ENCODE measurements around the gene UBTD2.
A peak's percentile ranks its signal among the peaks of the same experiment; 100 is the strongest.
"Not testable (repeated sequence)": the region's sequence is repeated elsewhere in the genome, so short reads cannot be mapped to it uniquely, and the experiment has no call there.

The UBTD2 gene

DNA sequence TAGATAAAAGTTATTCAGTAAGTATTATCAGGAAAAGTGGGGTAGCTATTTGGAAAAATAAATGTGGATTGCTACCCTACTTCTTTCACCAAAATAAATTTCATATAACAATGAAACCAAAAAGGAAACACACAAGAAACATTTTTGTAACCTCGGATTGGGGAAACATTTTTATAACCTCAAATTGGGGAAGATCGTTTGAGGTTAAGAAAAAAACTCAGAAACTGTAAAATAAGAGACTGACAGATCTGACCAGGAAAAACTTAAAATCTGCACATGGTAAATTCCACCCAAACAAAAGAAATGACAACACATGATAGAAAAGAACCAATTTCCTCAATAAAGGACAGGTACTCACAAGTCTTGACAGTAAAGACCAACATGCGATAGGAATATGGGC, 76.1 kb downstream of the UBTD2 start:
- FAIRE-seq = no peak
- DNase-seq (ENCODE audit: extremely low spot score, insufficient read length, low read depth) = no peak

DNA sequence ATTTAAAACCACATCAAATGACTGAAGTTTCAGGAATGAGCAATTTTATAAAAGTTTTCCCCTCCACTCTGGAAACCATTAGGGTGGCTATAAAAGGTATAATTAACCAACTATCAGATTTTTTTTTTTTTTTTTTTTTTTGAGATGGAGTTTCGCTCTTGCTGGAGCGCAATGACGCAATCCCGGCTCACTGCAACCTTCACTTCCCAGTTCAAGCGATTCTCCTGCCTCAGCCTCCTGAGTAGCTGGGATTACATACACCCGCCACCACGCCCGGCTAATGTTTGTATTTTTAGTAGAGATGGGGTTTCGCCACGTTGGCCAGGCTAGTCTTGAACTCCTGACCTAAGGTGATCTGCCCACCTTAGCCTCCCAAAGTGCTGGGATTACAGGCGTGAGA, 77.6 kb downstream of the UBTD2 start:
- FAIRE-seq; DNase-seq (ENCODE audit: extremely low spot score, insufficient read length, low read depth): not testable (repeated sequence)

DNA sequence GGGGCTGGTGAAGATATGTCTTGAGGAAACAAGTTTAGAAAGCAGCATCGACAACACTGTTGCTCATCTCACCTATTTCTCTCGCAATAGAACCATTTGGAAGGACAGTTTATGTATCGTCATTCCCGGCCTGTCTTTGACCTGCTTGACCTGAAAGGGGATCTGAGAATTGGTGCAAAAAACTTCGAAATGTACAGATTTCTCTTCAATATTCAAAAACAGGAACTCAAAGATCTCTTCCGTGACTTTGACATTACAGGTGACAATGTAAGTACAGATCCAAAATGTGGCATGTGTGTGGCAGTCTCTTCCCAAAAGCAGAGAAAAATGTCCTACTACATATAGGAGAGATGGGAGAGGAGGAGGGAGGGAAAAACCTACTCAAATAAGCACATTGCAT, 83.1 kb downstream of the UBTD2 start:
- DNase-seq (ENCODE audit: extremely low spot score, insufficient read length, low read depth) = no peak
- FAIRE-seq = no peak

DNA sequence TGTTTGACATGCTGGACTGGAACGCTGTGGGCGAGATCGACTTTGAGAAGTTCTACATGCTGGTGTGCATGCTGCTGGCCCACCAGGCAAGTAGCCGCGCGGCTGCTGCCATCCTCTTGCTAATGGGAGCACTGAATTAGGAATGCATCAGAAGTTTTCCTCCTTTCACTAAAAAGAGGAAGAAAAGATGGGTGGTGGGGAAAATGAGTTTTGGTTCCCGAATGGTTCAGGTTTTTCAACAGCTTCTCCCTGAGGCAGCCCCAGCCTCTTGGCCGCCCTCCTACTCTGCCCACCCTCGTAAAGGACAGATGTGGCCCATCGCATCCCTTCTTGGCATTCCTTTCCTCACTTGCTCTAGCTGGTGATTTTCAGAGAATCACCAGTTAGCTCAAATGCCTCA, 84.1 kb downstream of the UBTD2 start:
- FAIRE-seq = no peak
- no peak for DNase-seq (ENCODE audit: extremely low spot score, insufficient read length, low read depth)

DNA sequence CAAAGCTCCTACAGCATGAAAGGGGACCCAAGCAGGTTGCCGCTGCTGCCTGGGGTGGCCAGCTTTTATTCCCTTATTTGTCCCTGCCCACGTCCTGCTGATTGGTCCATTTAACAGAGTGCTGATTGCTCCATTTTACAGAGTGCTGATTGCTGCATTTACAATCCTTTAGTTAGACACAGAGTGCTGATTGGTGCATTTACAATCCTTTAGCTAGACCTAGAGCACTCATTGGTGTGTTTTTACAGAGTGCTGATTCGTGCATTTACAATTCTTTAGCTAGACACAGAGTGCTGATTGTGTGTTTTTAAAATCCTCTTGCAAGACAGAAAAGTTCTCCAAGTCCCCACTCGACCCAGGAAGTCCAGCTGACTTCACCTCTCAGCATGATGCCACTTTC, 85.8 kb downstream of the UBTD2 start:
- DNase-seq (ENCODE audit: extremely low spot score, insufficient read length, low read depth); FAIRE-seq: not testable (repeated sequence)

DNA sequence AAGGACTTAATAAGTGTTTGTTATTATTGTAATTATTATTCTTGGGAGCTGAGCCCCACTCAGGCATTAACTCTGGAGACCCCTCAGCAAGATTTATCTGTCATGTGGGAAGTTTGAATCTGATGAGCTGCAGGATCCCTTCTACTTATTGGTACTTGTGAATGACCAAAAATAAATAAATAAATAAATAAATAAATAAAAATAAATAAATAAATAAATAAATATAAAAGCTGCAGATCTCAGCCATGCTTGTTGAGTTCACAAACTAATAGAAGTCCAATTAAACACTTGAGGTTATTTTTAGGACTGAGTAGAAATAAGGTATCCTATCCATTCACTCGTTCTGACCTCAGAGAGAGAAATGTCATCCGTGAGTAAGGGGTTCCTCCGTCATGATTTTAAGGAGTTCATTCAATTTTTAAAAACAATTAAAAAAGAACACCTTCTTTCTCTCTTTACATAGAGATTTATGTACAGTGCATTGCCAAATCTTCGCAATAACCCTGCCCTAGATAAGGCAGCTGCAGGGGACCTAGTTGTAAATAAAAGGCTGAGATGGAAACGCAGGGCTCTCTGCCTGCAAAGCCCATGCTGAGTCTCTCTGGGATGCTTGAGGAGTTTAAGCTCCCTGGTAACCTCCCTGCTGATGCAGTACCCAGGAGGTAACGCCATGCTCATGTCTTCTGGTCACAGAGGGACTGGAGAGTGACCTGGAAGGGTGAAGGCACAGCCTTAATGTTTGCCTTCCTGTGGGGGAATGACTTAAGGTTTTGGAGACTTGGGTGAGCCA, 88.4 kb downstream of the UBTD2 start:
- no peak for FAIRE-seq

DNA sequence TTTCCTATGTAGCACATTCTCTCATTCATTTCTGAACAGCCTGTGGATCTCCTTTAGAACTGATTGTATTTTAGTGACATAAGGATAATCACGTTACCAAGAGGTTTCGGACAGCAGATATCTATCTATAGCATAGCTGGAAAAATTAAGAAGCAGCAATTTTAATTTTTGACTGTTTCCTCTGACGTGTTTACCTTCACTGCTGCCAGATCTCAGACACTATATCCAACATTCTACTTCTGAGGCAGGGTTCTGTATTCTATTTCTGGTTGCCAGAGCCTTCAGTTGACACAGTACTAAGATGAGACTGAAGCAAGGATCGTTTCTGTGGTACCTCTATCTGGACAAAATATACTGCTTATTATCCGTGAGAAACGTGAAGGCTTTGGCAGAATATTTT, 89.7 kb downstream of the UBTD2 start, which contains the start of gene EFCAB9:
TSS of gene EFCAB9 (plus strand) at position 301 of the 400 bp plus-strand sequence. CDS start at position 302, 1 bp downstream.
- DNase-seq (ENCODE audit: extremely low spot score, insufficient read length, low read depth) = no peak
- no peak for FAIRE-seq

More for the DNA sequence above, 88.4 kb downstream of the UBTD2 start:
- no peak for DNase-seq (ENCODE audit: extremely low spot score, insufficient read length, low read depth)

DNA sequence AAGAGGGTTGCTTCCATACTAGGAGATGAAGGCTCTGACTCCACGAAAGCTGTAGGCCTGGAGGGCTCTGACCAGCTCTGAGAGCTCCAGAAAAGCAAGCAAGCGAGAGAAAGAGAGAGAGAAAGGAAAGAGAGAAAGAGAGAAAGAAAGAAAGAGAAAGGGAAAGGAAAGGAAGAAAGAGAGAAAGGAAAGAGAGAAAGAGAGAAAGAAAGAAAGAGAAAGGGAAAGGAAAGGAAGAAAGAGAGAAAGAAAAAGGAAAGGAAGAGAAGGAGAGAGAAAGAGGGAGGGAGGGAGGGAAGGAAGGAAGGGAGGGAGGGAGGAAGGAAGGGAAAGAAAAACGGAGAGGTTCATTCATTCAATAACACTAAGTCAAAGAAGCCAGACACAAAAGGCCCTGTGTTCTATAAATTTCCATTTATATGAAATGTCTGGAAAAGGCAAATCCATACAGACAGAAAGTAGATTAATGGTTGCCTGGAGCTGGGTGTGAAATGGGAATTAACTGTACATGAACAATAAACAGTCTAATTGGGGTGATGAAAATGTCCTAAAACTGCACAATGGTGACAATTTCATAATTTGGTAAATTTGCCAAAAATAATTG, 93.8 kb downstream of the UBTD2 start:
- FAIRE-seq (no peak), DNase-seq (ENCODE audit: extremely low spot score, insufficient read length, low read depth) (no peak)

DNA sequence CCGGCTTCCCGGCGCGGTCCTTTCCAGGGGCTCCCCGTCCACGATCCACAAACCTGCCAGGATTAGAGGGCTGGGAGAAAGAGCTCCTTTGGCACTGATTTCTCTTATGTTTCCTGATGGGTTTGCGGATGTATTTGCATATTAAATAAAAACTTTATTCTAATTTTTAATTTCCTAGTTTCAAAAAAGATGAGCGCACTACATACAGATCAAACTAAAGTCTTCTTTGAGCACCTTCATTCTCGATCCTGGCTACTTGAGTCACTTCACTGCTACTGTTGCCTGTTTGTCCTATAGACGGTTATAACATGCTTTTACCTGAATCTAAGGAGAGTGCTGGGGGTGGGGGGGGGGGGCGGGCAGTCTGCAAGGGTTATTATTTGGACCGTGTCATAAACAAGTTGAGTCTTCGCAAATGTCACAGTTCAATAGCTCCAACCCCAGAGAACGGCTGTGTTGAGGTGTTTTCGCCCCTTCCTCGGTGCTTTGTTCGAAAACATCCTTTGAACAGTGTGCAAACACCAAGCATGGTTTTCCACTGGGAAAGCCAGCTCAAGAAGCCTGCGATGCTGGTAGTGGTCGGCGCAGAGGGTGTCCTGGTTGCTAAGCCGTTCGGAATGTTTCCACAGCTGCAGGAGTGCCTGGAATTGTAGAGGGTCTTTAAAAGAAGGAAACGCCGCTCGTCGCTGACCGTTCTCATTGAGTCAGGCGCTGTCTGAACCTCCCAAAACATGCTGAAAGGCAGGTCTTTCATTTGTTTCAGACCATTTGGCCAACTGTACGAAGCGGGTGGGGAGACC, 94.5 kb downstream of the UBTD2 start:
- no peak for DNase-seq (ENCODE audit: extremely low spot score, insufficient read length, low read depth)

DNA sequence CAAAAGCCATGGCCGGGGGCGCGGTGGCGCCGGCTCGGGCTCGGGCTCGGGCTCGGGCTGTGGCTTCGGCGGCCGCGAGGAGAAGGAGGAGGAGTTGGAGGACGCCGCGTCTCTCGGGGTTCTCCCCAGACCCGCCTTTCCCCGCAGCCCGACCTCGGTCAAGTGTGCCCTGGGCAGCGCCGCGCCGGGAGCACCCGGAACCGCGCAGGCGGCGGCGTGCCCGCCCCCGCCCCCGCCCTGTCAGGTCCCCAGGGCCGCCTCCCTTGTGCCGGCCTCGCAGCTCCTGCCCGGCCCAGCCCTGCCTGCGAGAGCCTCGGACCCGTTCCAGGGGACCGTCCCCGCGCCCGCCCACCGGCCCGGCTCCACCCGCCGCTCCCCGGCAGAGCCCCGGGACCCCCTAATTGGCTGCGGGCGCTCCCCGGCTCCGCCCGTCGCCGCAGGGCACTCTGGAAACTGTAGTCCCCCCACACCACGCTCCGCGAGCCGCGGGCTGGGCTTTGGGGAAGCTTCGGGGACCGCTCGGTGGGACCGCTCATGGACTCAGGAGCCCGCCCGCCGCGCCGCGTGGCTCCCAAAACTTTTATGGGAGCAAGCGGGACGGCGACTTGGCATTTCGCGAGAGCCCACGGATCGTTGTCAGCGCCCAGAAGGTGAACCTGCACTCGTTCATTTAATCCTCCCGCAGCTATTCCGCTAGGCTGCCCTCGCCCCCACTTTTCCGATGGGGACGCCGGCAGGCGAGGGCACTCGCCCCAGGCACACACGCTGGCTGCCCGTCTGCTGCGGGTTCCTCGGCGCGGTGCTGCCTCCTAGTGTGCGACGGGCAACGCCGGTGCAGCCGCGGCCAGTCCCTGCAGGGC, 95.3 kb downstream of the UBTD2 start, which contains the start of gene STK10:
TSS of gene STK10 (minus strand) at position 192 of the 860 bp plus-strand sequence. CDS start at position 10, 182 bp downstream.
- DNase-seq (ENCODE audit: extremely low spot score, insufficient read length, low read depth) = peak; percentile 83
- peak; percentile 81 for FAIRE-seq

More for the DNA sequence above, 94.5 kb downstream of the UBTD2 start:
- FAIRE-seq = no peak

DNA sequence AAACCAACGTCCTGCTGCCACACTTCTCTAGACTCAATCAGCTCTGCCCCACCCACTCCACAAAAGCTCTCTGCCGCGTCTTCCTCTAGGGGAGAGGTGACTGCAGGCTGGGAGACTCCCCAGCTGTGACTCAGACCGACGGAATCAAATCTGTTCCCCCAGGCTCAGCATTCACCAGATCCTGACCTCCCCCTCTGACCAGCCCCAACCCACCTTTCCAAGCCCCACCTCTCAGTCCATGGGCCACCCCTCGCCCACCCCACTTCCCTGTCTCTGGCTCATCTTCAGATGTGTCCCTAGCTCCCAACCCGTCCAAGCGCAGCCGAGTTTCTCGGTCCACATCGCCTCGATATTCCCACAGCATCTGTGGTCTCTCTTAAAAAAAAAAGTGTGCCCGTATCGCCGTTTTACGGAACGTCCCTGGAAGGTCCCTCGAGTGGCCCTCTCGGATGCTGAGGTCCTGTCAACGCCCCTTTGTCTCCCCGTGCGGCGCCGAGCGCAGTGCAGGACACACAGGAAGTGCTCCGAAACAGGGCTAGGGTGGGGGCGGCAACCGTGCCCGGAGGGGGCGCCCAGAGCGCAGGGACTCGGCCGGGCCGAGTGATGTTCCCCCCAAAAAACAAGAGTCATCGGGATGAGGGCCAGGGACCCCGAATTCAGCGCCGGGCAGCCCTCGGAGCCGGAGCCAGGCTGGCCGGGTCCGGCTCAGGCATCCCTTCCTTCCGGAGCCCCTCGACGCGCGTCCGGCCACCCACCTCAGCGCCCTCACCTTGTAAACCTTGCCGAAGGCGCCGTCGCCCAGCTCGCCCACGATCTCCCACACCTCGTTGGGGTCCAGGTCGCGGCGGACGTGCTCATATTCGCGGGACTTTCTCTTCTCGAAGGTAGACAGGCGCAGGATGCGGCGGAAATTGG, 96.2 kb downstream of the UBTD2 start:
- no peak for DNase-seq (ENCODE audit: extremely low spot score, insufficient read length, low read depth)
- peak; percentile 68 for FAIRE-seq

DNA sequence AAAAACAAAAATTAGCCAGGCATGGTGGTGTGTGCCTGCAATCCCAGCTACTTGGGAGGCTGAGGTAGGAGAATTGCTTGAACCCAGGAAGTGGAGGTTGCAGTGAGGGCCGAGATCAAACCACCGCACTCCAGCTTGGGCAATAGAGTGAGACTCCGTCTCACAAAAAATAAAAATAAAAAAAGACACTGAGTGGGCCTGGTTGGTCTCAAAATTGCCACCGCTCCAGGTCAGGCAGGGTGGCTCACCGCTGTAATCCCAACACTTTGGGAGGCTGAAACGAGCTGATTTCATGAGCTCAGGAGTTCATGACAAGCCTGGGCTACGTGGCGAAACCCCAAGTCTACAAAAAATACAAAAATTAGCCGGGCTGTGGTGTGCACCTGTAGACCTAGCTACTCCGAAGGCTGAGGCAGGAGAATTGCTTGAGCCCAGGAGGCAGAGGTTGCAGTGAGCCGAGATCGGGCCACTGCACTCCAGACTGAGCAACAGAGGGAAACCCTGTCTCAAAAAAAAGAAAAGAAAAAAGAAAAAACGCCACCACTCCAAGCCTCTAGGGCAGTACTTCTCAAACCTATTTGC, 97.4 kb downstream of the UBTD2 start:
- FAIRE-seq = no peak
- no peak for DNase-seq (ENCODE audit: extremely low spot score, insufficient read length, low read depth)

DNA sequence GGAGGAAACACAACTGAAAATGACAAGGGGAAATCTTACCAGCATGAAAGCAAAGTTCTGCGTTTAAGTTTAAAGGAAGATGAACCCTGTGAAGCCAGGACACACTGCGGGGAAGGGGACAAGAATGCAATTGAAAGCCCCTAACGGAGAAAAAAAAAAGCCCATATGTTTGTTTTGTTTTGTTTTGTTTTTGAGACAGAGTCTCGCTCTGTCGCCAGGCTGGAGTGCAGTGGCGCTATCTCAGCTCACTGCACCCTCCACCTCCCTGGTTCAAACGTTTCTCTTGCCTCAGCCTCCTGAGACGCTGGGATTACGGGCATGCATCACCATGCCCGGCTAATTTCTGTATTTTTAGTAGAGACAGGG, 98.5 kb downstream of the UBTD2 start:
- DNase-seq (ENCODE audit: extremely low spot score, insufficient read length, low read depth) (no peak), FAIRE-seq (no peak)

DNA sequence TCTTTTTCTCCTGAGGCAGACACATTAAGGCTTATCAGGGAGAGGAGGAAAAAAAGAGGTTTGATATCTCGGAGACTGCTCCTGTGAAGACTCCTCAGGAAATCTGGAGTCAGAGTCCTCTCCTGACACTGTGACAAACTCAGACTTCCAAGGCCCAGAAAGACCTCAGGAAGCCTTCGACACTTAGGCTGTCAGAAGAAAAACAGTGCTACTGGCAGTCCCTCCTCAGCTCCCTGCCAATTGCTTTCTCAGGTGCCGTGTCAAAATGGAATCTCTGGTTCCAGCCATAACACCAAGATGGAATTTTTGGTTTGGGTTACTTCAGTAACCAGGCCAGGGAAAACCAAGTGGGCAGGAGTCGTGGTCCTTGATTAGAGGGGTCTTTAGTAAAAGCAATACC, 99.7 kb downstream of the UBTD2 start:
- no peak for DNase-seq (ENCODE audit: extremely low spot score, insufficient read length, low read depth)
- FAIRE-seq = no peak

DNA sequence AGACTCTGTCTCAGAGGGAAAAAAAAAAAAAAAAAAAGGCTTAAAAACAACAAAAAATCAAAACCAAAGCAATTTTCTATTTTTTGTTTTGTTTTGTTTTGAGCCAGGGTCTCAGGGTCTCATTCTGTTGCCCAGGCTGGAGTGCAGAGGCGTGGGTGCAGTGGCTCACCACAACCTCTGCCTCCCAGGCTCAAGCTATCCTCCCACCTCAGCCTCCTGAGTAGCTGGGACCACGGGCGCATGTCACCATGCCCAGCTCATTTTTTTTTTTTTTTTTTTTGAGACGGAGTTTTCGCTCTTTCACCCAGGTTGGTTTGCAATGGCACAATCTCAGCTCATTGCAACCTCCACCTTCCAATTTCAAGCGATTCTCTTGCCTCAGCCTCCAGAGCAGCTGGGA, 101.3 kb downstream of the UBTD2 start:
- DNase-seq (ENCODE audit: extremely low spot score, insufficient read length, low read depth) (no peak), FAIRE-seq (no peak)

DNA sequence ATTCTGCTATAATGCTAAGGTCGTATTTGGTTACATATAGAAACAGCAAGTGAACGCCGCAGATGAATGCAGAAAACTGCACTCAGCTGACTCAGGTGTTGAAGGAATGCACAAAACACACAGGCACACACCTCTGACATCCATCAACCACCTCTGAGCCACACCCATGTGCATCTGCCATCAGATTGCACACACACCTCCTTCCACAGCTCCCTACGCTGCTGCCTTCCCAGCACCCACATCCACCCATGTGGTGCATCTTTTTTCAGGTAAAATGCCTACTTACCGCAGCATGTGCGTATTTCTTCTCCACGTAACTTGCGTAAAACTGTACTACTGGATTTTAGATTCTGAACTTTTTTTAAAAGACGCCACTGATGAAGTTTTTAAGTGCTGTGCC, 102.6 kb downstream of the UBTD2 start:
- FAIRE-seq = no peak
- DNase-seq (ENCODE audit: extremely low spot score, insufficient read length, low read depth) = no peak

DNA sequence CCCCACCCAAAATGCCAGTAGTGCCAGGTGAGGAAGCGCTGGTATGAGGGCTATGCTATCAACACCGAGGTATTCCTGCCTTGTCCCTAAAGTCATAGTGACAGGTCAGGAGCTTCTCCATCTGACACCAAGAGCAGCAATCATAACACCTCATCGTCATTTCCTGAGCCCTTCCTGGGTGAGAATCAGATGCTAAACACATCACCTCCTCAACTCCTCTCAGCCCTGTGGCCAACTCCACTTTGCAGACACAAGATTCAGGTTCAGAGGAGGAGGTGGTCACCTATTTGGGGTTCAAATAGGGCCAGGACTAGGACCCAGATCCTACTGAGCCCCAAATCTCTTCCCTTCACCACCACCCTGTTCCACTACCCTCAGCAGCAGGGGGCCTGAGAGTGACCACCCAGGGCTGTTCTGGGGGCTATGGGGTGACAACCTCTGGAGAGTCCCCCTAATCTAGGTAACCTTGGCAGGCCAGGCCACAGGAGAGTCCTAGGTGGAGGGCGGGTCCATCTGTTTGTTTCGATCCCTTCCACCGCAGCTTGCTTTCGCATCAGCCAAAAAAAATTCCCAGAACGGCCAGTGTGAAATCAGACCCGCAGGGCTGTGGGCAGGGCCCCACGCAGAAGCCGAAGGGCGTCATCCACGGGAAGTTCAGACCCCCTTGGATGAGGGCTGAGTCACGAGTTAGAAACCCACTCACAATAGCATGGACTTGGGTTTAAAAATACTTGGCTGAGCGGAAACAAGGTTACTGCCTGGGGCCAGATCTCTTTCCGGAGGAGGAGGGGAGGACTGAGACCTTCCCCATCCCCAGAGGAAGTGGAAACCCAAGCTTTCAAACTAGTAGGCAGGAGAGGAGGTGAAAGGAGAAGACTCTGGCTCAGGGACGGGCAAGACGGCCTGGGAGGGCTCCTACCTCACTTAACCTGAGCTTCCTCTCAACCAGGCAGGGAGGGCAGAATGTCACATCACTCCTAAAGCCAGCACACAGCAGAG, 104.3 kb downstream of the UBTD2 start:
- peak; percentile 97 for FAIRE-seq
- no peak for DNase-seq (ENCODE audit: extremely low spot score, insufficient read length, low read depth)
